ENCODE results near the gene METTL2B. TPM values are rescaled to one million over a fixed set of nuclear protein-coding genes. Genes with fewer than 3 reads are reported as not detected.

The METTL2B gene
- total and polyA plus RNA-seq, 2 donors (not counting 1 experiment from before 2014, with no cell fraction given): 8.9 to 22.7 TPM

GRCh38 chr7:128454808-128455542 lies 21.6 kb upstream of the METTL2B start:
- H3K27me3 Mint-ChIP-seq: no peaks in the 10 kb centered on the region
- intact Hi-C loops (cut with micrococcal nuclease): loop anchor here (1.0 to 10.0 kb wide), 6 partner anchors 18 to 280 kb away; partner anchors contain the start of genes CALU and RBM28
- Histone ChIP-seq H3K27me3 (replicated peaks in 1 of 4; ENCODE audit: control extremely low read depth in 1 of 4, control insufficient read depth in 3 of 4, insufficient read depth in 4 of 4, low read length in 3 of 4) (no peaks in the 10 kb centered on the region), H3K9ac (ENCODE audit: low read length) (peak overlapping the region; percentile 78), H3K4me3 (ENCODE audit: control extremely low read depth in 1 of 5, extremely low read depth in 1 of 5, insufficient read depth in 1 of 5, low read depth in 2 of 5, low read length in 4 of 5) (peak overlapping the region; percentile 62 to 87 (median 82)), H3K4me1 (ENCODE audit: control insufficient read depth in 2 of 2, insufficient read depth in 2 of 2, low read length in 2 of 2) (peaks cover 22 to 24% of the 10 kb centered on the region in 2 donors), H2AFZ (ENCODE audit: insufficient read depth, low read depth, low read length, poor library complexity, severe bottlenecking) (peak overlapping the region; percentile 93), H3K27ac (ENCODE audit: low read length in 2 of 2) (peak overlapping the region; percentile 88 to 93), H3K36me3 (replicated peaks in 1 of 2; ENCODE audit: control extremely low read depth in 1 of 2, control insufficient read depth in 1 of 2, extremely low read depth in 1 of 2, insufficient read depth in 2 of 2, low read length in 1 of 2) (no peaks in the 10 kb centered on the region), H3K9me3 (ENCODE audit: control extremely low read depth in 1 of 3, control insufficient read depth in 2 of 3, insufficient read depth in 1 of 3, low read length in 2 of 3) (no peaks in the 10 kb centered on the region), H3K79me2 (ENCODE audit: control insufficient read depth, insufficient read depth, low read length) (peaks cover 18% of the 10 kb centered on the region), H4K20me1 (ENCODE audit: control insufficient read depth, insufficient read depth, low read length, poor library complexity, severe bottlenecking) (peaks cover 11% of the 10 kb centered on the region), H3K4me2 (replicated peaks; ENCODE audit: low read depth, low read length, poor library complexity, severe bottlenecking) (peak overlapping the region; percentile 94)
- ATAC-seq (ENCODE audit: low read depth): no peak
- H3K4me1 Mint-ChIP-seq: peaks cover 26% of the 10 kb centered on the region
- 57% methylated on average over 11 of the region's 25 CpGs for WGBS (ENCODE audit: insufficient coverage)
- ChIA-PET POLR2A (interaction anchor here (0.5 to 1.2 kb wide), 5 partner anchors 17 to 122 kb away, joined by 3 to 8 read pairs (median 4); no protein-coding TSS in a partner anchor), CTCF (interaction anchor here (1.0 to 7.8 kb wide), 9 partner anchors 10 to 111 kb away, joined by 3 to 141 read pairs (median 6); partner anchors contain the start of gene RBM28)
- TF ChIP-seq CTCF (IDR thresholded peaks at IDR 0.05): peak; percentile 29
- no peak for TF ChIP-seq EZH2 (IDR thresholded peaks at IDR 0.05; ENCODE audit: borderline replicate concordance, insufficient read depth, low read depth, low read length, poor library complexity, severe bottlenecking)
- peak overlapping the region; percentile 99 for H3K27ac Mint-ChIP-seq
- no peaks in the 10 kb centered on the region for H3K9me3 Mint-ChIP-seq (ENCODE audit: insufficient read depth)
- peak overlapping the region; percentile 96 for H3K4me3 Mint-ChIP-seq
- no peak for DNase-seq

Data from B cell (primary cell).